Dendritic cell treated with granulocyte-macrophage colony-stimulating factor and Interleukin-4, amounts not matched to agents 40 ng/mL and 50 ng/mL, for 4 days (primary cell): ENCODE data around the gene DDAH1.

Experiments used
- H3K27ac Mint-ChIP-seq: one replicate; pipeline ENCODE4 v1.8.0; 2022; ENCODE audit warnings: mild to moderate bottlenecking, mixed read lengths
- H3K27me3 Mint-ChIP-seq: one replicate; pipeline ENCODE4 v1.8.0; 2022; ENCODE audit warnings: mild to moderate bottlenecking, mixed read lengths
- H3K36me3 Mint-ChIP-seq: one replicate; pipeline ENCODE4 v1.8.0; 2022; ENCODE audit warnings: low read depth, mixed read lengths
- H3K4me1 Mint-ChIP-seq: one replicate; pipeline ENCODE4 v1.8.0; 2022; ENCODE audit warnings: low read depth, mixed read lengths
- H3K4me3 Mint-ChIP-seq: one replicate; pipeline ENCODE4 v1.8.0; 2022; ENCODE audit warnings: mild to moderate bottlenecking, moderate library complexity, mixed read lengths
- H3K9me3 Mint-ChIP-seq: one replicate; pipeline ENCODE4 v1.8.0; 2022; ENCODE audit warnings: mixed read lengths
- intact Hi-C: fragments of 100-400 bp; cut with micrococcal nuclease; formaldehyde crosslinking; loops from one replicate; pipeline ENCODE4 v1.15.0; 2022

DDAH1 gene

DNA sequence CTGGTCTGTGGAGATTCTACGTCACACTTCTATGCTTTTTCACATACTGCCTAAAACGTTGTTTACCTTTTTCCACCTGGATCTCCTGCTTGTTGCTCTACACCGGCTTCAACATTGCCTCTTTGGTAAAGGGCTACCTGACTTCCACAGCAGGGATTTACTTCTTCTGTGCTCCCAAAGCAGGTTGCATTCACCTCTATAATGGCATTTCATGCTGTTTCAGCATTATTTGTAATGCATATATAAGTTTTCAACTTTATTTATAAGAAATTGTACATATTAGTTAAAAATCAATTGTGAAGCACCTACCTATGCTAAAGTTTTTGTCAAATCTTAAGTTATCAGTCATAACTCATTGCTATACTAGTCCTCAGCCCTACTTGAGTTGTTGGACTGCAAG lies 55.4 kb downstream of the DDAH1 start:
- H3K27ac Mint-ChIP-seq = no peak overlapping the region

DNA sequence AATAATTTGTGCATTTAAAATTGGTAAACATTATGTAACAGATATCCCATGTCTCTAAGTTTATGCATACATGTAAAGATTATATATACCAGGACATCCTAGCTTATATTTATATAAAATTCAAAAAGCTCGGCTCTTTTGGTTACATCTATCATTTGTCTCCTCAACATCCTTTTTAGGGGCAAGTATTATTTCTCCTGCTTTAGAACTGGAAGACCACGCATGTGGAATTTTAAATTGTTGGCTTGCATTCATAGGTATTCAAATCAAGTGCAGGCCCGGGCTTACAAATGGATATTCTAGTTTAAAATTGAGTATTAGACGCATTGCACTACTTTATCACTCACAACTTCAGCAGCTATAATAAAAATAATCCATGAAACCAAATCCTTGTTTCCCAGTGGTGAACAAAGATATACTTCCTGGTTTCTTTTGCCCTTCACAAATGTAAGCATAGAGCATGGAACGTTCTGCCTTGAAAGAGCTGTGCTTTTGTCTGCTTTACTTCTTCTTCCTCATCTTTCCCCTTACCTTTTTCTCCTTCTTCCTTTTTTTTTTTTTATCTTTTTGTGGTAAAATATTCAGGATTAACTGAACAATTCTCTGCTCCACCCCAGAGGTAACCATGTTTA lies 57.1 kb downstream of the DDAH1 start:
- no peaks in the 10 kb centered on the region for H3K36me3 Mint-ChIP-seq
- H3K27me3 Mint-ChIP-seq = no peaks in the 10 kb centered on the region
- no peaks in the 10 kb centered on the region for H3K9me3 Mint-ChIP-seq
- no peak overlapping the region for H3K4me3 Mint-ChIP-seq
- H3K27ac Mint-ChIP-seq = no peak overlapping the region
- no peaks in the 10 kb centered on the region for H3K4me1 Mint-ChIP-seq
- intact Hi-C loops = no loop called here

More for the DNA sequence above, 55.4 kb downstream of the DDAH1 start:
- intact Hi-C loops = no loop called here
- Mint-ChIP-seq H3K9me3 (no peaks in the 10 kb centered on the region), H3K27me3 (no peaks in the 10 kb centered on the region), H3K36me3 (no peaks in the 10 kb centered on the region), H3K4me3 (no peak overlapping the region), H3K4me1 (no peaks in the 10 kb centered on the region)

DNA sequence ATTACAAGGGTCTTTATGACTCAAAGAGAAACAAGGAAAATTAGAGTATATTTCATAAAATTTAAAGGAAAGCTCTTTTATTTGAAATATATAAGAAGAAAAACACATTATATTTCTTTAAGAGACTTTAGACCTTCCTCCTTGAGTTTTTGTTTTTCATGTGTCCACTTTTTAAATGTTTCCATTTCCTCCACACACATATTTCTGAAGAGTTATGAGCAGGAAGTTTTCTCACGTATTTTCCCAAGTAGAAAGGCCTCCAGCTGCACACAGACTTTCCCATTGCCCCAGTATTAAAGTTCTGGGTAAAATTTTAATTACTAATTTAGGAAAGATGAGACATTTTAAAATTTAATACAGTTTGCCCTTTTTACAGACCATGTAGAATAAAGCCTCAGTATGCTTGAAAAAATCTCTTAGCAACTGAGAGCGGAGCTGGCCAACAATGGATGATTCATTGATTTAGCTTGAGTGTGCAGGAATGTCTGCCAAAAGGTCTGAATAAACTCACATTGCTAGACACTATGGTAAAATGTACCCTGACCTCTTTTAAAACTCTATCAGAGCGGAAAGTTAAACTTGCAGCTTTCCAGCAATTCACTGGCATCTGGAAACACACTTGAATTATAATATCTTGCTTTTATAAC lies 57.9 kb downstream of the DDAH1 start:
- Mint-ChIP-seq H3K4me3 (no peak overlapping the region), H3K27ac (no peak overlapping the region), H3K9me3 (no peaks in the 10 kb centered on the region), H3K27me3 (no peaks in the 10 kb centered on the region), H3K4me1 (no peaks in the 10 kb centered on the region), H3K36me3 (no peaks in the 10 kb centered on the region)
- intact Hi-C loops = no loop called here

DNA sequence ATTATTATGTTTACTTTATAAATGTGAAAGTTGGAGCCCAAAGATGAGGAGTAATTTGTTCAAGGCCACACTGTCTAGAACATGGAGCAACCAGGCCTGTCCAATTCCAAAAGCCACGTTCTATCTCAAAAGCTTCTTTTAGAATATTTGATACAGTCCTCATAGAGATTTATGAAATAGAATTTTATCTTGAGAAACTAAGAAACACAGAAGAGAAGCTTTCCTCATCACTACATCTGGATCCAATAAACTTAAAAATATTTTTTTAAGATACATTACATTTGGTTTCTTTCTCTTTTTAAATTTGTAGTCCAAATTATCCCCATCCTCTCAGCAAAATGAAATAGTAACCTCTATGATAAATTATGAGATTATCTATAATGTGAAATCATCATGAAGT lies 58.9 kb downstream of the DDAH1 start:
- Mint-ChIP-seq H3K36me3 (no peaks in the 10 kb centered on the region), H3K4me1 (no peaks in the 10 kb centered on the region), H3K27me3 (no peaks in the 10 kb centered on the region), H3K9me3 (no peaks in the 10 kb centered on the region), H3K27ac (no peak overlapping the region), H3K4me3 (no peak overlapping the region)
- intact Hi-C loops = no loop called here

DNA sequence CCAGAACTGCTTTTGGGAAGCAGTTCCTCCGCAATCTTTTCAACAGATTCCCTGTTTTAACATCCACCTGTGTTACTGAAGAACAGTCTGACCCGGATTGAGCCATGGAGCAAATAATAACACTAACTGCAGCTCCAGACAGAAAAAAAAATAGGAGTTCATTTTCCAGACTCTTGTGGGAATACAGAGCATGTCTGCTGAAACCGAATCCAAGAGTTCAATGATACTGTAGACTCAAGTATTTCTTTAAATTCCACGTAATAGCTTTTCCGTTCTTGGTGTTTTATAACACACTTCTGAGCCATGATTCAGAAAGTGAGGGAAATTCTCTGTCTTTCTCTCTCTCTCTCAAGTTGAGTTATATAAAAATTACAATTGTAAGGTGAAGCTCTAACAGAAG lies 60.6 kb downstream of the DDAH1 start:
- Mint-ChIP-seq H3K27me3 (no peaks in the 10 kb centered on the region), H3K4me1 (no peaks in the 10 kb centered on the region), H3K9me3 (no peaks in the 10 kb centered on the region), H3K27ac (no peak overlapping the region), H3K4me3 (no peak overlapping the region), H3K36me3 (no peaks in the 10 kb centered on the region)
- intact Hi-C loops = no loop called here

DNA sequence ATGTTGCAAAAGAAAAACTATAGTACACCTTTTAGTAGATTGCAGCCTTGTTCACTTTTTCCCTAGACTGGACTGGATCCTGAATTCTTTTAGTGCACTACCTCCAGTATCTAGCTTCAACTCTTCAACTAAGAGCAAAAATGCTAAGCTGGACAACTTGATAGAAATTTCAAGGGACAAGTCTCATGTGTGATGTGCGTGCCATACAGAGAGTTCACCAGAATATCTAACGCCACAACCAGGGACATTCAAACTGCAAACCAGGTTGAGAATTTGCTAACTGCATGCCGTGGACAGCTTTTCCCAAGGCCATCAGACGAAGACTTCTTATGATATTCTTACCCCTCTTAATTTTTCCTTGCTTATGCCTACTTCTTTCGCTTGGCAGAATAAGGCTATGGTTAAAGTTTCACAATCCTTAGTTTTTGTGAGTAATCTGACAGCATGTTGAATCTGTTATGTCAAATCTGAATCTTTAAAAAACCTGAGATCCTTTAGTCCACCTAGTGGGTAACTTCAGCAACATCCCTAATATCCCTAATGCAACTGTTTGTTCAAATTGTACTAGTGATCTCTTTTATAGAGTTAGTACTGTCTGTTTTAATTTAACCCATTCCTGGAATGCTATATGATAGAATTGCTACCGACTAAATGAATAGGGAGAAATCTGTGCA lies 66.4 kb downstream of the DDAH1 start:
- Mint-ChIP-seq H3K27ac (no peak overlapping the region), H3K36me3 (no peaks in the 10 kb centered on the region), H3K4me1 (no peaks in the 10 kb centered on the region), H3K9me3 (no peaks in the 10 kb centered on the region), H3K4me3 (no peak overlapping the region), H3K27me3 (no peaks in the 10 kb centered on the region)
- intact Hi-C loops = no loop called here

DNA sequence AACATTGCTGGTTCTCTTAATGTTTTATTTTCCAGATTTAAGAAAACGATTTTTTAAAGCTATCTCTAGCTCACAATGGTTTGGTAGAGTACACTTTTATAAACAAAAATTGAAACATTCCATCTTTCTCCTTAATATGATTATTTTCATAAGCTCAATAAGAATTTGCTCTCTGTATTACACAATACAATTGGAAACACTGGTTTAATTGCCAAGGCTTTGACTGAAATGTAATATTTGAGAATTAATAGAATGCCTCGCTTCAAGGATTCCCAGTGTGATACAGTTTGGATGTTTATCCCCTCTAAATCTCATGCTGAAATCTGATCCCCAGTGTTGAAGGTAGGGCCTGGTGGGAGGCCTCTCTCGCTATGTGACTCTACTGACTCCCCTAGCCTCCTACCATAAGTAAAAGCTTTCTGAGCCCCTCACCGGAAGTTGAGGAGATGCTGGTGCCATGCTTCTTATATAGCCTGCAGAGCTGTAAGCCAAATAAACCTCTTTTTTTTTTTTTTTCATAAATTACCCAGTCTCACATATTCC lies 67.4 kb downstream of the DDAH1 start:
- intact Hi-C loops = no loop called here
- Mint-ChIP-seq H3K27me3 (no peaks in the 10 kb centered on the region), H3K36me3 (no peaks in the 10 kb centered on the region), H3K27ac (no peak overlapping the region), H3K9me3 (no peaks in the 10 kb centered on the region), H3K4me3 (no peak overlapping the region), H3K4me1 (no peaks in the 10 kb centered on the region)

DNA sequence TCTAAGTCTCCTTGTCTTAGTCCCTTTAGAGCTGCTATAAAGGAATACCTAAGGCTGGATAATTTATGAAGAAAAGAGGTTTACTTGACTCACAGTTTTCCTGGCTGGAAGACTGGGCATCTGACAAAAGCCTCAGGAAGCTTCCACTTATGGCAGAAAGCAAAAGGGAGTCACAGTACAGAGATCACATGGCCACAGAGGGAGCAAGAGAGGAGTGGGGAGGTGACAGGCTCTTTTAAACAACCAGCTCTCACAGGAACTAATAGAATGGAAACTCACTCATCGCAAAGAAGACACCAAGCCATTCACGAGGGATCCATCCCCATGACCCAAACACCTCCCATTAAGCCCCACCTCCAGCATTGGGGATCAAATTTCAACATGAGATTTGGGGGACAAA lies 68.8 kb downstream of the DDAH1 start:
- Mint-ChIP-seq H3K4me3 (no peak overlapping the region), H3K4me1 (no peaks in the 10 kb centered on the region), H3K9me3 (no peaks in the 10 kb centered on the region), H3K36me3 (no peaks in the 10 kb centered on the region), H3K27me3 (no peaks in the 10 kb centered on the region), H3K27ac (no peak overlapping the region)
- intact Hi-C loops = no loop called here

DNA sequence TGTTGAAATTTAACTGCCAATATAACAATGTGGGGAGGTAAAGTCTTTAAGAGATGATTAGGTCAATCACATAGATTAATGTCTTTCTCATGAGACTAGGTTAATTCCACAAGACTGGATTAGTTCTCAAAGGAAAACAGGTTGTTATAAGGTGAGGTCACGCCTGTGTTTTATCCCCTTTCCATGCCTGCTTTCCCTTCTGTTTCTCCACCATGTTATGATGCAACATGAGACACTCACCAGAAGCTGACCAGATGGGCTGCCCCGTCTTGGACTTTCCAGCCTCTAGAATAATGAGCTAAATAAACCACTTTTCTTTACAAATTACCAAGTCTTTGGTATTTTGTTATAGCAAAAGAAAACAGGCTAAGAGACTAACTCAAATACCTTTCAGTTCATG lies 70.8 kb downstream of the DDAH1 start:
- no peak overlapping the region for H3K4me3 Mint-ChIP-seq
- H3K9me3 Mint-ChIP-seq = no peaks in the 10 kb centered on the region
- no peaks in the 10 kb centered on the region for H3K4me1 Mint-ChIP-seq
- intact Hi-C loops = no loop called here
- H3K27me3 Mint-ChIP-seq = no peaks in the 10 kb centered on the region
- no peak overlapping the region for H3K27ac Mint-ChIP-seq
- H3K36me3 Mint-ChIP-seq = no peaks in the 10 kb centered on the region

DNA sequence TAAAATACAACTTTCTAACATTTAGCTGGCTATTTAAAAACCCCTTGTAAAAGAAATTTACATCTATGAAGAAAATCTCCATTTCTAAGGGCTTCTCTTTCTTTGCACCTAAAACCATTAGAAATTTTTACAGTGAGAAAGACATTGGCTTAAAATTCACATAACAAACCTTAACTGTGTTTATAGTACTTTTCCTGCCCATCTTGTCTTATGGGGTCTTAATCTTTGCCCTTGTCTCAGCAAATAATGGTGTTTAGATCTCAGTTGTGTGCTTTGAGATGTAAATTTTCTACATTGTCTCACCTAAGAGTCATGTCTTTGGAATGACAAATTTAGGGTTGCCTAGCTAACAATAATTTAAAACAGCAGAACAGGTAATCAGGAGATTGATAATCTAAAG lies 71.5 kb downstream of the DDAH1 start:
- Mint-ChIP-seq H3K27me3 (no peaks in the 10 kb centered on the region), H3K36me3 (no peaks in the 10 kb centered on the region), H3K9me3 (no peaks in the 10 kb centered on the region), H3K4me3 (no peak overlapping the region), H3K27ac (no peak overlapping the region), H3K4me1 (no peaks in the 10 kb centered on the region)
- intact Hi-C loops = no loop called here

DNA sequence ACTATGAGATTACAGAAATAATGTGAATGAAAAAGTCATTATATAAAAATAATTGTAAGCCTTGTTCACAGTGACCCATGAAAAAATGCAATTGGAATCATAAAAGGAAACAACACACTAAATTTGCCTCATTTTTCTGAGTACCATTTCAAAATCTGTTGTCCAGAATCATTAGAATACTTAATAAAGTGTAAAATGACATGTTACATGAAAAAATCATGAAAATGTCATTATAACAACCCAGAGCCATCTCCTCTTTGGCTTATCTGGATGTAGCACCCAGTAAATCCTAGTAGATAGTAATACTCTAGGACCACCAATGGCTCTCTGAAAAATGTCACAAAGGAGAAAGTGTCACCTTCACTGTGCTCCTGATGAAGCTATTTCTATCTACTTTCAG lies 76.5 kb downstream of the DDAH1 start:
- H3K4me3 Mint-ChIP-seq = no peak overlapping the region
- H3K36me3 Mint-ChIP-seq = no peaks in the 10 kb centered on the region
- H3K27ac Mint-ChIP-seq = no peak overlapping the region
- no peaks in the 10 kb centered on the region for H3K27me3 Mint-ChIP-seq
- H3K9me3 Mint-ChIP-seq = peaks cover 28% of the 10 kb centered on the region
- H3K4me1 Mint-ChIP-seq = no peaks in the 10 kb centered on the region
- intact Hi-C loops = no loop called here

DNA sequence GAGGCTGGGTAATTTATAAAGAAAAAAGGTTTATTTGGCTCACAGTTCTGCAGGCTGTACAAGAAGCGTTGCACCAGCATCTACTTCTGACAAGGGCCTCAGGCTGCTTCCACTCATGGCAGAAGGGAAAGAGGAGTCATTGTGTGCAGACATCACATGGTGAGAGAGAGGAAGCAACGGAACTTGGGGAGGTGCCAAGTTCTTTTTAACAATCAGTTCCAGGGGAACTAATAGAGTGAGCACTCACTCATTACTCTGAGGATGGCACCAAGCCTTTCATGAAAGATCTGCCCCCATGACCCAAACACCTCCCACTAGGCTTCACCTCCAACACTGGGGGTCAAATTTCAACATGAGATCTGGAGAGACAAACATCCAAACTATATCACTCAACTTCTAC lies 77.2 kb downstream of the DDAH1 start:
- peaks cover 34% of the 10 kb centered on the region for H3K9me3 Mint-ChIP-seq
- intact Hi-C loops = no loop called here
- no peak overlapping the region for H3K4me3 Mint-ChIP-seq

DNA sequence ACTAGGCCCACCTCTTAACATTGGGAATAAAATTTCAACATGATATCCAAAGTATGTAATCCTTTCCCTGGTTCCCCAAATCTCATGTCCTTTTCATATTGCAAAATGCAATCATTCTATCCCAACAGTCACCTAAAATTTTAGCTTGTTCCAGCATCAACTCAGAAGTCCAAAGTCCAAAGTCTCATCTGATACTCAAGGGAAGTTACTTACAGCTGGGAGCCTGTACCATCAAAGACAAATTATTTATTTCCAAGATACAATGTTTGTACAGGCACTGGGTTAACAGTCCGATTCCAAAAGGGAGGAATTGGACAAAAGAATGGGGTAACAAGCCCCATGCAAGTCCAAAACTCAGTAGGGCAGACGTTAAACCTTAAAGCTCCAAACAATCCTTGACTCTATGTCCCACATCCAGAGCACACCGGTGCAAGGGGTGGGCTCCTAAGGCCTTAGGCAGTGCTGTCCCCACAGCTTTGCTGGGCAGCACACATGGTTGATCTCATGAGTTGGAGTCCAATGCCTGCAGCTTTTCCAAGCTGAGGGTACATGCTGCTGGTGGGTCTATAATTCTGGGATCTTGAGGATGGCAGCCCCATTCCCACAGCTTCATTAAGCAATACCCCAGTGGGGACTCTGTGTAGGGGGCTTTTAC lies 78.8 kb downstream of the DDAH1 start:
- no peak overlapping the region for H3K4me3 Mint-ChIP-seq
- intact Hi-C loops = no loop called here
- no peaks in the 10 kb centered on the region for H3K27me3 Mint-ChIP-seq
- no peak overlapping the region for H3K27ac Mint-ChIP-seq
- no peaks in the 10 kb centered on the region for H3K36me3 Mint-ChIP-seq
- H3K9me3 Mint-ChIP-seq = peaks cover 43% of the 10 kb centered on the region
- no peaks in the 10 kb centered on the region for H3K4me1 Mint-ChIP-seq

More for the DNA sequence above, 77.2 kb downstream of the DDAH1 start:
- Mint-ChIP-seq H3K36me3 (no peaks in the 10 kb centered on the region), H3K27ac (no peak overlapping the region), H3K27me3 (no peaks in the 10 kb centered on the region), H3K4me1 (no peaks in the 10 kb centered on the region)
